ENCODE results near the gene LCE1D. TPM values are rescaled to one million over a fixed set of nuclear protein-coding genes. Genes with fewer than 3 reads are reported as not detected.

The LCE1D gene
- total and polyA plus RNA-seq, 2 experiments from 2014 or later = not detected

GRCh38 chr1:152783095-152783494 lies 13.4 kb upstream of the LCE1D start:
- Histone ChIP-seq H3K4me3 (no peak overlapping the region), H3K36me3 (no peaks in the 10 kb centered on the region), H3K4me1 (ENCODE audit: low read depth) (no peaks in the 10 kb centered on the region), H3K9me3 (ENCODE audit: low read depth) (peaks cover 4% of the 10 kb centered on the region), H3K27me3 (no peaks in the 10 kb centered on the region), H3K27ac (no peak overlapping the region)
- TF ChIP-seq CTCF (IDR thresholded peaks at IDR 0.05; ENCODE audit: low read depth, low read length) = no peak
- no peak for DNase-seq (ENCODE audit: low read depth in 1 of 2, low spot score in 1 of 2)

GRCh38 chr1:152786077-152786476 lies 10.4 kb upstream of the LCE1D start, which contains the start of gene LCE1E:
LCE1E (plus strand) TSS chr1:152786257; CDS start chr1:152787300, 1,043 bp downstream.
- DNase-seq (ENCODE audit: low read depth in 1 of 2, low spot score in 1 of 2) = no peak
- Histone ChIP-seq H3K27me3 (no peaks in the 10 kb centered on the region), H3K4me1 (ENCODE audit: low read depth) (no peaks in the 10 kb centered on the region), H3K36me3 (no peaks in the 10 kb centered on the region), H3K4me3 (no peak within 1 kb of the TSS), H3K9me3 (ENCODE audit: low read depth) (no peaks in the 10 kb centered on the region), H3K27ac (no peak within 1 kb of the TSS)
- TF ChIP-seq CTCF (IDR thresholded peaks at IDR 0.05; ENCODE audit: low read depth, low read length) = no peak

GRCh38 chr1:152795686-152796085 lies 835 bp upstream of the LCE1D start:
- no peak for DNase-seq (ENCODE audit: low read depth in 1 of 2, low spot score in 1 of 2)
- no peaks in the 10 kb centered on the region for H3K36me3 ChIP-seq
- H3K4me1 ChIP-seq (ENCODE audit: low read depth) = no peaks in the 10 kb centered on the region
- H3K4me3 ChIP-seq = no peak overlapping the region
- peaks cover 3% of the 10 kb centered on the region for H3K9me3 ChIP-seq (ENCODE audit: low read depth)
- no peak overlapping the region for H3K27ac ChIP-seq
- TF ChIP-seq CTCF (IDR thresholded peaks at IDR 0.05; ENCODE audit: low read depth, low read length) = no peak
- H3K27me3 ChIP-seq = no peaks in the 10 kb centered on the region

GRCh38 chr1:152801333-152801732 lies 4.8 kb downstream of the LCE1D start:
- H3K9me3 ChIP-seq (ENCODE audit: low read depth) = peaks cover 4% of the 10 kb centered on the region
- no peaks in the 10 kb centered on the region for H3K36me3 ChIP-seq
- no peak overlapping the region for H3K4me3 ChIP-seq
- no peaks in the 10 kb centered on the region for H3K4me1 ChIP-seq (ENCODE audit: low read depth)
- no peaks in the 10 kb centered on the region for H3K27me3 ChIP-seq
- no peak overlapping the region for H3K27ac ChIP-seq
- TF ChIP-seq CTCF (IDR thresholded peaks at IDR 0.05; ENCODE audit: low read depth, low read length) = no peak
- DNase-seq (ENCODE audit: low read depth in 1 of 2, low spot score in 1 of 2) = no peak

GRCh38 chr1:152806576-152806975 lies 10.1 kb downstream of the LCE1D start, which contains the start of gene LCE1C:
LCE1C (minus strand) TSS chr1:152806651; CDS start chr1:152805478, 1,173 bp downstream.
- no peaks in the 10 kb centered on the region for H3K27me3 ChIP-seq
- H3K36me3 ChIP-seq = no peaks in the 10 kb centered on the region
- H3K4me1 ChIP-seq (ENCODE audit: low read depth) = no peaks in the 10 kb centered on the region
- no peak for DNase-seq (ENCODE audit: low read depth in 1 of 2, low spot score in 1 of 2)
- no peak for TF ChIP-seq CTCF (IDR thresholded peaks at IDR 0.05; ENCODE audit: low read depth, low read length)
- no peaks in the 10 kb centered on the region for H3K9me3 ChIP-seq (ENCODE audit: low read depth)
- H3K27ac ChIP-seq = no peak within 1 kb of the TSS
- no peak within 1 kb of the TSS for H3K4me3 ChIP-seq

GRCh38 chr1:152811050-152811449 lies 14.5 kb downstream of the LCE1D start:
- TF ChIP-seq CTCF (IDR thresholded peaks at IDR 0.05; ENCODE audit: low read depth, low read length) = no peak
- Histone ChIP-seq H3K27ac (no peak overlapping the region), H3K4me3 (no peak overlapping the region), H3K36me3 (no peaks in the 10 kb centered on the region), H3K4me1 (ENCODE audit: low read depth) (no peaks in the 10 kb centered on the region), H3K9me3 (ENCODE audit: low read depth) (no peaks in the 10 kb centered on the region), H3K27me3 (no peaks in the 10 kb centered on the region)
- no peak for DNase-seq (ENCODE audit: low read depth in 1 of 2, low spot score in 1 of 2)
